ENCODE measurements around the gene PCP4. TPM values are rescaled to one million over a fixed set of nuclear protein-coding genes. Genes with fewer than 3 reads are reported as not detected.

The PCP4 gene
- total and polyA plus RNA-seq, 2 donors (not counting 3 experiments of a cell fraction or from before 2014, with no cell fraction given) = not detected

DNA sequence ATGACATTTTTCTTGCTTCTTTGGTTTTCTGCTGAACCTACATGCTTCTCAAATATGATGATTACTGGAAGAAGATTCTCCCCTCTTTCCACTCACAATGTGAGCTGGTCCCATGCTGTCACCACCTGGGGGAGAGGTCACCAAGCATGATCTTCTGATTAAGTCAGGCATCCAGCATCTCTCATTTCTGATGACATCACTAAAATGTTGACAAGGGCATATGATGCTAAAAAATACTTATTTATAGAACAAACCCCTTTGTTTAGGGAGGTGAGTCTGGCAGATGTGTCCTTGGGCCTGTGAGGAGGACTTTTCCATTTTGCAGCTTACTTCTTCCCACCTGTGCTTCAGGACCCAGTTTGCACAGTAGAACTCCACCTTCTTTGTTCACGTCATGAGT is 42.0 kb upstream of the PCP4 start:
- no peak for DNase-seq (ENCODE audit: low read depth, low spot score)
- ChIA-PET POLR2A (no interaction called here), CTCF (no interaction called here)
- Histone ChIP-seq H3K4me2 (ENCODE audit: insufficient read depth, low read length) (no peak overlapping the region), H3K27me3 (ENCODE audit: control insufficient read depth in 2 of 2, insufficient read depth in 2 of 2, low read length in 2 of 2) (no peaks in the 10 kb centered on the region), H3K9me3 (replicated peaks; ENCODE audit: control insufficient read depth, insufficient read depth, low read length) (no peaks in the 10 kb centered on the region), H2AFZ (ENCODE audit: low read depth, low read length) (no peak overlapping the region), H3K4me1 (ENCODE audit: control insufficient read depth, extremely low read depth, insufficient read depth, low read length) (no peaks in the 10 kb centered on the region), H3K36me3 (ENCODE audit: control insufficient read depth in 2 of 2, extremely low read depth in 1 of 2, insufficient read depth in 2 of 2, low read length in 2 of 2) (no peaks in the 10 kb centered on the region), H3K27ac (ENCODE audit: insufficient read depth, low read depth, low read length) (no peak overlapping the region), H3K4me3 (replicated peaks in 1 of 3; ENCODE audit: insufficient read depth in 1 of 3, low read depth in 1 of 3, low read length in 3 of 3) (no peak overlapping the region), H4K20me1 (replicated peaks; ENCODE audit: control insufficient read depth, extremely low read depth, insufficient read depth, low read length) (no peaks in the 10 kb centered on the region), H3K9ac (replicated peaks; ENCODE audit: extremely low read depth, insufficient read depth, low read length) (no peak overlapping the region), H3K79me2 (ENCODE audit: control insufficient read depth, insufficient read depth, low read length) (no peaks in the 10 kb centered on the region), H3K9me1 (replicated peaks; ENCODE audit: control insufficient read depth, extremely low read depth, insufficient read depth, low read length) (no peaks in the 10 kb centered on the region)
- TF ChIP-seq GATA2 (IDR thresholded peaks at IDR 0.05; ENCODE audit: insufficient read depth, insufficient read length, low read depth, low read length) (no peak), MYC (IDR thresholded peaks at IDR 0.05; ENCODE audit: low read depth, low read length) (no peak), FOS (IDR thresholded peaks at IDR 0.05; ENCODE audit: borderline replicate concordance, insufficient read depth, low read length) (no peak), CTCF (IDR thresholded peaks at IDR 0.05; ENCODE audit: extremely low read depth in 1 of 2, insufficient read depth in 1 of 2, low read depth in 1 of 2, low read length in 2 of 2) (no peak), JUN (IDR thresholded peaks at IDR 0.05; ENCODE audit: borderline replicate concordance, insufficient read depth, insufficient read length, low read depth) (no peak), POLR2A (IDR thresholded peaks at IDR 0.05; ENCODE audit: low read depth, low read length) (no peak), EZH2 (IDR thresholded peaks at IDR 0.05; ENCODE audit: borderline replicate concordance, low read depth, low read length, severe bottlenecking) (no peak), POLR2AphosphoS5 (IDR thresholded peaks at IDR 0.05; ENCODE audit: insufficient read depth, low read depth, low read length) (no peak)
- TF ChIP-seq, protein P1, sequence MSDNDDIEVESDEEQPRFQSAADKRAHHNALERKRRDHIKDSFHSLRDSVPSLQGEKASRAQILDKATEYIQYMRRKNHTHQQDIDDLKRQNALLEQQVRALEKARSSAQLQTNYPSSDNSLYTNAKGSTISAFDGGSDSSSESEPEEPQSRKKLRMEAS (IDR thresholded peaks at IDR 0.05; ENCODE audit: insufficient read depth, insufficient read length) = no peak
- intact Hi-C loops (cut with micrococcal nuclease) (no loop called here), dilution Hi-C loops (cut with MboI; ENCODE audit: extremely low pct_ligation_motif_present, low sequenced_read_pairs) (no loop called here)
- FAIRE-seq = no peak
- BruUV-seq (replicated peaks) = no TSS peak

All from endothelial cell of umbilical vein (primary cell).